Measurements from ENCODE around the gene SIPA1L2.
"Not testable (repeated sequence)": the region's sequence is repeated elsewhere in the genome, so short reads cannot be mapped to it uniquely, and the experiment has no call there.

The SIPA1L2 gene

GRCh38 chr1:232613752-232614381, 16.1 kb downstream of the SIPA1L2 start:
- DNase-seq (ENCODE audit: low read depth in 1 of 2, low spot score in 1 of 2) = no peak
- no peak overlapping the region for H3K4me3 ChIP-seq (replicated peaks; ENCODE audit: insufficient read depth, low read length)
- H3K27ac ChIP-seq (replicated peaks) = no peak overlapping the region
- TF ChIP-seq REST (IDR thresholded peaks at IDR 0.05; ENCODE audit: insufficient replicate concordance, low read depth) = no peak
- no peak for TF ChIP-seq SPI1 (IDR thresholded peaks at IDR 0.05; ENCODE audit: borderline replicate concordance, low read depth)
- TF ChIP-seq GABPA (IDR thresholded peaks at IDR 0.05; ENCODE audit: low read depth) = no peak
- H3K27me3 ChIP-seq (ENCODE audit: insufficient read depth, poor library complexity, severe bottlenecking) = no peaks in the 10 kb centered on the region

- H3K27ac ChIP-seq (replicated peaks) = not testable (repeated sequence)
Observed at GRCh38 chr1:232612836-232613235, 17.1 kb downstream of the SIPA1L2 start.

GRCh38 chr1:232611834-232612233, 18.1 kb downstream of the SIPA1L2 start:
- peak overlapping the region; percentile 84 for H3K27ac ChIP-seq (replicated peaks)
- TF ChIP-seq GABPA (IDR thresholded peaks at IDR 0.05; ENCODE audit: low read depth) = no peak
- TF ChIP-seq POLR2AphosphoS5 (IDR thresholded peaks at IDR 0.05; ENCODE audit: low read depth) = no peak
- no peak for TF ChIP-seq SPI1 (IDR thresholded peaks at IDR 0.05; ENCODE audit: borderline replicate concordance, low read depth)
- TF ChIP-seq CTCF (IDR thresholded peaks at IDR 0.05; ENCODE audit: insufficient read depth, low read length) = no peak
- TF ChIP-seq REST (IDR thresholded peaks at IDR 0.05; ENCODE audit: insufficient replicate concordance, low read depth) = no peak
- H3K27me3 ChIP-seq (ENCODE audit: insufficient read depth, poor library complexity, severe bottlenecking) = no peaks in the 10 kb centered on the region
- DNase-seq (ENCODE audit: low read depth in 1 of 2, low spot score in 1 of 2) = no peak
- no peak overlapping the region for H3K4me3 ChIP-seq (replicated peaks; ENCODE audit: insufficient read depth, low read length)

More at GRCh38 chr1:232612836-232613235, 17.1 kb downstream of the SIPA1L2 start:
- H3K4me3 ChIP-seq (replicated peaks; ENCODE audit: insufficient read depth, low read length); H3K27me3 ChIP-seq (ENCODE audit: insufficient read depth, poor library complexity, severe bottlenecking); DNase-seq (ENCODE audit: low read depth in 1 of 2, low spot score in 1 of 2): not testable (repeated sequence)

DNA sequence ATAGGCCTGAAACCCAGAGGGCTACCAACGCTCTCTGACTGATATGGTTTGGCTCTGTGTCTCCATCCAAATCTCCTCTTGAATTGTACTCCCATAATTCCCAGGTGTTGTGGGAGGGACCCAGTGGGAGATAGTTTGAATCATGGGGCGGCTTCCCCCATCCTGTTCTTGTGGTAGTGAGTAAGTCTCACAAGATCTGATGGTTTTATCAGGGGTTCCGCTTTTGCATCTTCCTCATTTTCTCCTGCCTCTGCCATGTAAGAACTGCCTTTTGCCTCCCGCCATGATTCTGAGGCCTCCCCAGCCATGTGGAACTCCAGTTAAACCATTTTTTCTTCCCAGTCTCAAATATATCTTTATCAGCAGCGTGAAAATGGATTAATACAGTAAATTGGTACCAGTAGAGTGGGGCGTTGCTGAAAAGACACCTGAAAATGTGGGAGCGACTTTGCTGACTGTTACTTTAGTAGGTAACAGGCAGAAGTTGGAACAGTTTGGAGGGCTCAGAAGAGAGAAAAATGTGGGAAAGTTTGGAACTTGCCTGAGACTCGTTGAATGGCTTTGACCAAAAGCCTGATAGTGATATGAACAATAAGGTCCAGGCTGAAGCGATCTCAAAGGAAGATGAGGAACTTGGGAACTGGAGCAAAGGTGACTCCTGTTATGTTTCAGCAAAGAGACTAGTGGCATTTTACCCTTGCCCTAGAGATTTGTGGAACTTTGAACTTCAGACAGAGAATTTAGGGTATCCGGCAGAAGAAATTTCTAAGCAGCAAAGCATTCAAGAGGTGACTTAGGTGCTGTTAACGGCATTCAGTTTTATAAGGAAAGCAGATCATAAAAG, 18.8 kb downstream of the SIPA1L2 start:
- TF ChIP-seq SPI1 (IDR thresholded peaks at IDR 0.05; ENCODE audit: borderline replicate concordance, low read depth) = peak; percentile 95
- H3K4me3 ChIP-seq (replicated peaks; ENCODE audit: insufficient read depth, low read length); H3K27me3 ChIP-seq (ENCODE audit: insufficient read depth, poor library complexity, severe bottlenecking): not testable (repeated sequence)
- peak overlapping the region; percentile 84 for H3K27ac ChIP-seq (replicated peaks)
- peak in 1 of 2 experiments; percentile 89 for DNase-seq (ENCODE audit: low read depth in 1 of 2, low spot score in 1 of 2)

GRCh38 chr1:232610192-232610901, 19.6 kb downstream of the SIPA1L2 start:
- TF ChIP-seq POLR2AphosphoS5 (IDR thresholded peaks at IDR 0.05; ENCODE audit: low read depth) (no peak), REST (IDR thresholded peaks at IDR 0.05; ENCODE audit: insufficient replicate concordance, low read depth) (no peak)
- no peak for DNase-seq (ENCODE audit: low read depth in 1 of 2, low spot score in 1 of 2)

More at GRCh38 chr1:232610192-232610901, 19.6 kb downstream of the SIPA1L2 start:
- Histone ChIP-seq H3K27ac (replicated peaks) (peak overlapping the region; percentile 84), H3K4me3 (replicated peaks; ENCODE audit: insufficient read depth, low read length) (no peak overlapping the region), H3K27me3 (ENCODE audit: insufficient read depth, poor library complexity, severe bottlenecking) (no peaks in the 10 kb centered on the region)

All from HL-60 (cell line).